ENCODE data around the gene FMN2.
"Not testable (repeated sequence)": the region's sequence is repeated elsewhere in the genome, so short reads cannot be mapped to it uniquely, and the experiment has no call there.

DNA sequence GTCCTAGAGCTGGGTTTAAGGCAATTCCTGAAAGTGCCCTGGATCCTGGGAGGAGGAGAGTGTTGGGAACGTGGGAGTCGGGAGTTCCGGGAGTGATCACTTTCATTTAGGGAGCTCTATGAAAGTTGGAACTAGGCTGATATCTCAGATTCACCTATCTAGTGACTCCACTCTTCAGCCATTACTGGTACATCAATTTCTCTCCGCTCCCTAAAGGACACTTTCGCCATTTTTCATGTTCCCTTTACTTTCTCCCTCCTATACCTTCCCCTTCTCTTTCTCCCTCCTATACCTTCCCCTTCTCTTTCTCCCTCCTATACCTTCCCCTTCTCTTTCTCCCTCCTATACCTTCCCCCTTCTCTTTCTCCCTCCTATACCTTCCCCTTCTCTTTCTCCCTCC is 93.0 kb downstream of the FMN2 start:
- TF ChIP-seq, protein P1, sequence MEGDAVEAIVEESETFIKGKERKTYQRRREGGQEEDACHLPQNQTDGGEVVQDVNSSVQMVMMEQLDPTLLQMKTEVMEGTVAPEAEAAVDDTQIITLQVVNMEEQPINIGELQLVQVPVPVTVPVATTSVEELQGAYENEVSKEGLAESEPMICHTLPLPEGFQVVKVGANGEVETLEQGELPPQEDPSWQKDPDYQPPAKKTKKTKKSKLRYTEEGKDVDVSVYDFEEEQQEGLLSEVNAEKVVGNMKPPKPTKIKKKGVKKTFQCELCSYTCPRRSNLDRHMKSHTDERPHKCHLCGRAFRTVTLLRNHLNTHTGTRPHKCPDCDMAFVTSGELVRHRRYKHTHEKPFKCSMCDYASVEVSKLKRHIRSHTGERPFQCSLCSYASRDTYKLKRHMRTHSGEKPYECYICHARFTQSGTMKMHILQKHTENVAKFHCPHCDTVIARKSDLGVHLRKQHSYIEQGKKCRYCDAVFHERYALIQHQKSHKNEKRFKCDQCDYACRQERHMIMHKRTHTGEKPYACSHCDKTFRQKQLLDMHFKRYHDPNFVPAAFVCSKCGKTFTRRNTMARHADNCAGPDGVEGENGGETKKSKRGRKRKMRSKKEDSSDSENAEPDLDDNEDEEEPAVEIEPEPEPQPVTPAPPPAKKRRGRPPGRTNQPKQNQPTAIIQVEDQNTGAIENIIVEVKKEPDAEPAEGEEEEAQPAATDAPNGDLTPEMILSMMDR (IDR thresholded peaks at IDR 0.05): not testable (repeated sequence)
- not testable (repeated sequence) for TF ChIP-seq POLR2A (IDR thresholded peaks at IDR 0.05)

Data from lower leg skin (tissue), 3 donors.